ACC112 (cell line): Measurements from ENCODE around the gene SOX15.
"Not testable (repeated sequence)": the region's sequence is repeated elsewhere in the genome, so short reads cannot be mapped to it uniquely, and the experiment has no call there.

ENCODE experiments used
- H2AFZ ChIP-seq: fragments of 200-600 bp; sonication (generic); one replicate; pipeline ENCODE4 v1.6.0; 2017; ENCODE audit warnings: antibody characterized with exemption, low read length; ENCODE audit not compliant: unreplicated experiment
- H3K27ac ChIP-seq: fragments of 200-600 bp; sonication (generic); 2 replicates; pipeline ENCODE4 v1.5.1; 2014; ENCODE audit warnings: low read depth, mild to moderate bottlenecking, antibody characterized with exemption, low read length, moderate library complexity
- H3K27me3 ChIP-seq: fragments of 200-600 bp; sonication (generic); 2 replicates; pipeline ENCODE4 v1.6.1; 2014; ENCODE audit warnings: mild to moderate bottlenecking, antibody characterized with exemption, low read length, moderate library complexity, mixed read lengths; ENCODE audit not compliant: insufficient read depth
- H3K36me3 ChIP-seq: fragments of 200-600 bp; sonication (generic); 2 replicates; pipeline ENCODE4 v1.6.1; 2016; ENCODE audit warnings: mild to moderate bottlenecking, antibody characterized with exemption, low read length, moderate library complexity, mixed read lengths; ENCODE audit not compliant: insufficient read depth
- H3K4me1 ChIP-seq: fragments of 200-600 bp; sonication (generic); one replicate; pipeline ENCODE4 v1.6.1; 2016; ENCODE audit warnings: low read length, mixed read lengths; ENCODE audit not compliant: insufficient read depth, unreplicated experiment, control insufficient read depth
- H3K4me3 ChIP-seq: fragments of 200-600 bp; sonication (generic); 2 replicates; pipeline ENCODE4 v1.5.1; 2014; ENCODE audit warnings: mild to moderate bottlenecking, low read depth, low read length
- H3K79me2 ChIP-seq: fragments of 200-600 bp; sonication (generic); one replicate; pipeline ENCODE4 v1.6.0; 2016; ENCODE audit warnings: low read length; ENCODE audit not compliant: control insufficient read depth, unreplicated experiment, insufficient read depth

Gene SOX15

GRCh38 chr17:7610641-7611040 lies 20.7 kb upstream of the SOX15 start:
- Histone ChIP-seq H2AFZ (no peak overlapping the region), H3K27ac (no peak overlapping the region), H3K4me1 (peaks cover 23% of the 10 kb centered on the region), H3K4me3 (no peak overlapping the region), H3K27me3 (no peaks in the 10 kb centered on the region), H3K79me2 (peaks cover 62% of the 10 kb centered on the region), H3K36me3 (peaks cover 15% of the 10 kb centered on the region; the same call in 1 of the 2 replicates)

GRCh38 chr17:7606280-7606679 lies 16.4 kb upstream of the SOX15 start:
- no peaks in the 10 kb centered on the region for H3K27me3 ChIP-seq
- no peak overlapping the region for H3K4me3 ChIP-seq
- H3K27ac ChIP-seq = no peak overlapping the region
- peaks cover 33% of the 10 kb centered on the region for H3K79me2 ChIP-seq
- no peaks in the 10 kb centered on the region for H3K4me1 ChIP-seq
- no peak overlapping the region for H2AFZ ChIP-seq
- peaks cover 23% of the 10 kb centered on the region; the same call in 1 of the 2 replicates for H3K36me3 ChIP-seq

- not testable (repeated sequence) for H3K36me3 ChIP-seq, H2AFZ ChIP-seq, H3K27ac ChIP-seq, H3K4me1 ChIP-seq, H3K79me2 ChIP-seq, H3K27me3 ChIP-seq, H3K4me3 ChIP-seq
Observed at GRCh38 chr17:7597561-7597960, 7.7 kb upstream of the SOX15 start.

GRCh38 chr17:7593296-7593695 lies 3.4 kb upstream of the SOX15 start:
- no peak overlapping the region for H2AFZ ChIP-seq
- H3K4me3 ChIP-seq = no peak overlapping the region
- peaks cover 27% of the 10 kb centered on the region for H3K4me1 ChIP-seq
- no peak overlapping the region for H3K27ac ChIP-seq
- H3K36me3 ChIP-seq = peaks cover 3% of the 10 kb centered on the region; the same call in 1 of the 2 replicates
- peaks cover 9% of the 10 kb centered on the region for H3K79me2 ChIP-seq
- H3K27me3 ChIP-seq = no peaks in the 10 kb centered on the region

- peaks cover 9% of the 10 kb centered on the region for H3K79me2 ChIP-seq
- no peak overlapping the region for H3K4me3 ChIP-seq
- H3K4me1 ChIP-seq = peaks cover 33% of the 10 kb centered on the region
- H2AFZ ChIP-seq = no peak overlapping the region
- no peaks in the 10 kb centered on the region for H3K27me3 ChIP-seq
- peaks cover 3% of the 10 kb centered on the region; the same call in 1 of the 2 replicates for H3K36me3 ChIP-seq
- H3K27ac ChIP-seq = no peak overlapping the region
Observed at GRCh38 chr17:7592422-7593021, 2.6 kb upstream of the SOX15 start.

- Histone ChIP-seq H3K79me2 (peaks cover 9% of the 10 kb centered on the region), H3K4me1 (peaks cover 40% of the 10 kb centered on the region), H3K27me3 (no peaks in the 10 kb centered on the region), H2AFZ (no peak overlapping the region), H3K4me3 (no peak overlapping the region), H3K36me3 (peaks cover 3% of the 10 kb centered on the region; the same call in 1 of the 2 replicates), H3K27ac (no peak overlapping the region)
Observed at GRCh38 chr17:7591596-7591995, 1.7 kb upstream of the SOX15 start.

- Histone ChIP-seq H3K36me3 (peaks cover 3% of the 10 kb centered on the region; the same call in 1 of the 2 replicates), H3K27ac (peak overlapping the region; percentile 53), H3K4me1 (peaks cover 42% of the 10 kb centered on the region), H3K79me2 (peaks cover 11% of the 10 kb centered on the region), H3K4me3 (no peak overlapping the region), H3K27me3 (no peaks in the 10 kb centered on the region), H2AFZ (no peak overlapping the region)
Observed at GRCh38 chr17:7590743-7591142, 849 bp upstream of the SOX15 start.

- peaks cover 3% of the 10 kb centered on the region; the same call in 1 of the 2 replicates for H3K36me3 ChIP-seq
- H3K79me2 ChIP-seq = peaks cover 24% of the 10 kb centered on the region
- H3K27ac ChIP-seq = no peak overlapping the region
- H2AFZ ChIP-seq = no peak overlapping the region
- H3K27me3 ChIP-seq = no peaks in the 10 kb centered on the region
- H3K4me1 ChIP-seq = peaks cover 44% of the 10 kb centered on the region
- H3K4me3 ChIP-seq = no peak overlapping the region
Observed at GRCh38 chr17:7589204-7589868, 558 bp downstream of the SOX15 start.

GRCh38 chr17:7588553-7589203 lies 1.2 kb downstream of the SOX15 start:
- no peaks in the 10 kb centered on the region for H3K27me3 ChIP-seq
- H2AFZ ChIP-seq = no peak overlapping the region
- peaks cover 3% of the 10 kb centered on the region; the same call in 1 of the 2 replicates for H3K36me3 ChIP-seq
- H3K4me1 ChIP-seq = peaks cover 44% of the 10 kb centered on the region
- no peak overlapping the region for H3K4me3 ChIP-seq
- peak overlapping the region; percentile 65; the same call in 1 of the 2 replicates for H3K27ac ChIP-seq
- peaks cover 27% of the 10 kb centered on the region for H3K79me2 ChIP-seq

GRCh38 chr17:7587420-7588151 lies 2.3 kb downstream of the SOX15 start:
- 0 out of 2 replicates have a peak, but pooled peaks cover 3% of the 10 kb centered on the region for H3K36me3 ChIP-seq
- peaks cover 33% of the 10 kb centered on the region for H3K79me2 ChIP-seq
- peak overlapping the region; percentile 4; the same call in 1 of the 2 replicates for H3K4me3 ChIP-seq
- H2AFZ ChIP-seq = no peak overlapping the region
- no peaks in the 10 kb centered on the region for H3K27me3 ChIP-seq
- H3K27ac ChIP-seq = peak overlapping the region; percentile 65
- peaks cover 52% of the 10 kb centered on the region for H3K4me1 ChIP-seq
